H1 (cell line): ENCODE measurements around the gene FPGS. TPM values are rescaled to one million over a fixed set of nuclear protein-coding genes. Genes with fewer than 3 reads are reported as not detected.

Experiments used
- BACH1 ChIP-seq: IDR thresholded peaks from 2 replicates; pipeline ENCODE4 v1.6.1; 2012; ENCODE audit warnings: low read length, improper control_type of control experiment
- CBX5 ChIP-seq: fragments of 300-800, 300-1000 bp; sonication (generic); IDR thresholded peaks from 2 replicates; pipeline ENCODE4 v1.7.1; 2016; ENCODE audit warnings: antibody characterized with exemption, low read length, low read depth
- CHD7 ChIP-seq: fragments of 300-600 bp; sonication (generic); IDR thresholded peaks from 2 replicates; pipeline ENCODE4 v1.7.1; 2012; ENCODE audit warnings: low read length, moderate library complexity, mild to moderate bottlenecking, inconsistent platforms; ENCODE audit not compliant: insufficient replicate concordance
- EP300 ChIP-seq, 2 experiments: IDR thresholded peaks; 1 replicate in 1 of 2; 2 replicates in 1 of 2; pipeline ENCODE4 v1.6.1; 2011 to 2012; ENCODE audit warnings: low read depth in 2 of 2, low read length in 2 of 2, mild to moderate bottlenecking in 2 of 2, borderline replicate concordance in 1 of 2, inconsistent platforms in 1 of 2, moderate library complexity in 1 of 2
- TBP ChIP-seq: IDR thresholded peaks from 2 replicates; pipeline ENCODE4 v1.6.1; 2011; ENCODE audit warnings: low read depth, low read length, improper control_type of control experiment
- USF2 ChIP-seq: IDR thresholded peaks from 2 replicates; pipeline ENCODE4 v1.6.1; 2011; ENCODE audit warnings: low read length, improper control_type of control experiment
- polyA plus RNA-seq, 7 experiments: library from polyadenylated mRNA; depleted of rRNA in 3 of 7; stranded (reverse) in 5 of 7; unstranded in 2 of 7; fragments of >200 nt in 5 of 7; fragments of 200-250 nt in 2 of 7; gene quantifications; 1 replicate in 5 of 7; 2 replicates in 1 of 7; 4 replicates in 1 of 7; pipeline versions ENCODE4 v1.2.1 to v1.2.3, GENCODE V29; 2011 to 2013; ENCODE audit warnings: missing spikeins in 2 of 7, mixed read lengths in 2 of 7
- total RNA-seq: library from RNA; stranded (reverse); fragmentation: NEBNext Ultra II Directional; extraction: Animal tissue kit (Norgen Biotek cat#: 25700); gene quantifications from 2 replicates; pipeline ENCODE4 v1.2.1, GENCODE V29; 2021

The FPGS gene
- total and polyA plus RNA-seq, 2 of the 8 experiments (the other 6 are each of a cell fraction or from before 2014, with no cell fraction given), result 62.4 to 83.0 TPM

- no peak for TF ChIP-seq CHD7
- no peak for TF ChIP-seq CBX5
- TF ChIP-seq BACH1, result no peak
- no peak for TF ChIP-seq EP300 (IDR thresholded peaks at IDR 0.05; ENCODE audit: borderline replicate concordance in 1 of 2, low read depth in 2 of 2, low read length in 2 of 2)
- no peak for TF ChIP-seq TBP
- no peak for TF ChIP-seq USF2
Observed at GRCh38 chr9:127761061-127761460, 41.6 kb upstream of the FPGS start (continued).
